ENCODE results near the gene PA2G4. TPM values are rescaled to one million over a fixed set of nuclear protein-coding genes. Genes with fewer than 3 reads are reported as not detected.

The PA2G4 gene
- total RNA-seq, 1 experiment from 2014 or later, result 175 TPM

GRCh38 chr12:56161690-56162351, 57.5 kb downstream of the PA2G4 start:
- BruUV-seq (replicated peaks), result no TSS peak
- in situ Hi-C loops (cut with HindIII; ENCODE audit: low pct_unique_long_range_greater_than_20kb, low sequenced_read_pairs) (no loop called here), intact Hi-C loops (cut with micrococcal nuclease; ENCODE audit: unreplicated experiment) (no loop called here)
- TF ChIP-seq, protein P1, sequence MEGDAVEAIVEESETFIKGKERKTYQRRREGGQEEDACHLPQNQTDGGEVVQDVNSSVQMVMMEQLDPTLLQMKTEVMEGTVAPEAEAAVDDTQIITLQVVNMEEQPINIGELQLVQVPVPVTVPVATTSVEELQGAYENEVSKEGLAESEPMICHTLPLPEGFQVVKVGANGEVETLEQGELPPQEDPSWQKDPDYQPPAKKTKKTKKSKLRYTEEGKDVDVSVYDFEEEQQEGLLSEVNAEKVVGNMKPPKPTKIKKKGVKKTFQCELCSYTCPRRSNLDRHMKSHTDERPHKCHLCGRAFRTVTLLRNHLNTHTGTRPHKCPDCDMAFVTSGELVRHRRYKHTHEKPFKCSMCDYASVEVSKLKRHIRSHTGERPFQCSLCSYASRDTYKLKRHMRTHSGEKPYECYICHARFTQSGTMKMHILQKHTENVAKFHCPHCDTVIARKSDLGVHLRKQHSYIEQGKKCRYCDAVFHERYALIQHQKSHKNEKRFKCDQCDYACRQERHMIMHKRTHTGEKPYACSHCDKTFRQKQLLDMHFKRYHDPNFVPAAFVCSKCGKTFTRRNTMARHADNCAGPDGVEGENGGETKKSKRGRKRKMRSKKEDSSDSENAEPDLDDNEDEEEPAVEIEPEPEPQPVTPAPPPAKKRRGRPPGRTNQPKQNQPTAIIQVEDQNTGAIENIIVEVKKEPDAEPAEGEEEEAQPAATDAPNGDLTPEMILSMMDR (IDR thresholded peaks at IDR 0.05), result no peak
- TF ChIP-seq SIN3A (IDR thresholded peaks at IDR 0.05; ENCODE audit: borderline replicate concordance, insufficient read depth, low read depth, low read length) (no peak), POLR2AphosphoS5 (IDR thresholded peaks at IDR 0.05; ENCODE audit: low read depth, low read length) (no peak), REST (IDR thresholded peaks at IDR 0.05; ENCODE audit: insufficient read depth in 1 of 2, low read depth in 2 of 2, low read length in 1 of 2) (no peak), TCF7L2 (IDR thresholded peaks at IDR 0.05; ENCODE audit: low read depth, low read length) (no peak)
- ATAC-seq (no peak), DNase-seq (ENCODE audit: low read depth, low spot score) (no peak)
- H3K36me3 ChIP-seq (ENCODE audit: control insufficient read depth, insufficient read depth, low read length), result peaks cover 2% of the 10 kb centered on the region; the same call in 1 of the 2 replicates
- ChIA-PET CTCF (interaction anchor here (0.5 to 1.3 kb wide), 2 partner anchors 44 to 71 kb away, joined by 3 to 5 read pairs; partner anchors contain the start of gene ZC3H10), POLR2A (interaction anchor here (0.6 to 0.7 kb wide), 2 partner anchors 12 to 19 kb away, joined by 6 to 21 read pairs; no protein-coding TSS in a partner anchor)
- no peak overlapping the region for H3K4me3 ChIP-seq (ENCODE audit: low read depth in 2 of 2, low read length in 2 of 2)
- H3K9me3 ChIP-seq (ENCODE audit: control insufficient read depth, insufficient read depth, low read depth, low read length), result no peaks in the 10 kb centered on the region
- peaks cover 20% of the 10 kb centered on the region for H3K4me1 ChIP-seq (ENCODE audit: control insufficient read depth, insufficient read depth, low read length)
- peak overlapping the region; percentile 35; the same call in 1 of the 2 replicates for H3K27ac ChIP-seq (ENCODE audit: low read length)
- H3K27me3 ChIP-seq (ENCODE audit: control insufficient read depth, insufficient read depth, low read length), result no peaks in the 10 kb centered on the region

GRCh38 chr12:56162468-56163290, 58.3 kb downstream of the PA2G4 start:
- no peak overlapping the region; the same call in 1 of the 2 replicates for H3K27ac ChIP-seq (ENCODE audit: low read length)
- H3K4me1 ChIP-seq (ENCODE audit: control insufficient read depth, insufficient read depth, low read length), result peaks cover 15% of the 10 kb centered on the region
- no peaks in the 10 kb centered on the region for H3K27me3 ChIP-seq (ENCODE audit: control insufficient read depth, insufficient read depth, low read length)
- TF ChIP-seq, protein P1 (IDR thresholded peaks at IDR 0.05), result no peak
- TF ChIP-seq TCF7L2 (IDR thresholded peaks at IDR 0.05; ENCODE audit: low read depth, low read length), result no peak
- no peak; the same call in 1 of the 2 replicates for TF ChIP-seq POLR2AphosphoS5 (IDR thresholded peaks at IDR 0.05; ENCODE audit: low read depth, low read length)
- TF ChIP-seq SIN3A (IDR thresholded peaks at IDR 0.05; ENCODE audit: borderline replicate concordance, insufficient read depth, low read depth, low read length), result no peak
- no peak for TF ChIP-seq REST (IDR thresholded peaks at IDR 0.05; ENCODE audit: insufficient read depth in 1 of 2, low read depth in 2 of 2, low read length in 1 of 2)
- in situ Hi-C loops (cut with HindIII; ENCODE audit: low pct_unique_long_range_greater_than_20kb, low sequenced_read_pairs) (no loop called here), intact Hi-C loops (cut with micrococcal nuclease; ENCODE audit: unreplicated experiment) (no loop called here)
- POLR2A ChIA-PET, result interaction anchor here (0.7 kb wide), 4 partner anchors 14 to 40 kb away, joined by 4 to 8 read pairs (median 6); no protein-coding TSS in a partner anchor
- peaks cover 2% of the 10 kb centered on the region; the same call in 1 of the 2 replicates for H3K36me3 ChIP-seq (ENCODE audit: control insufficient read depth, insufficient read depth, low read length)
- DNase-seq (ENCODE audit: low read depth, low spot score) (no peak), ATAC-seq (no peak)
- no peaks in the 10 kb centered on the region for H3K9me3 ChIP-seq (ENCODE audit: control insufficient read depth, insufficient read depth, low read depth, low read length)
- CTCF ChIA-PET, result interaction anchor here (0.6 to 0.8 kb wide), 3 partner anchors 26 to 44 kb away, joined by 3 to 8 read pairs (median 5); partner anchors contain the start of genes SMARCC2 and ZC3H10
- no peak overlapping the region for H3K4me3 ChIP-seq (ENCODE audit: low read depth in 2 of 2, low read length in 2 of 2)
- TSS peak; percentile 95 for BruUV-seq (replicated peaks)
